ENCODE results near the gene ROBO2.

ROBO2 gene

DNA sequence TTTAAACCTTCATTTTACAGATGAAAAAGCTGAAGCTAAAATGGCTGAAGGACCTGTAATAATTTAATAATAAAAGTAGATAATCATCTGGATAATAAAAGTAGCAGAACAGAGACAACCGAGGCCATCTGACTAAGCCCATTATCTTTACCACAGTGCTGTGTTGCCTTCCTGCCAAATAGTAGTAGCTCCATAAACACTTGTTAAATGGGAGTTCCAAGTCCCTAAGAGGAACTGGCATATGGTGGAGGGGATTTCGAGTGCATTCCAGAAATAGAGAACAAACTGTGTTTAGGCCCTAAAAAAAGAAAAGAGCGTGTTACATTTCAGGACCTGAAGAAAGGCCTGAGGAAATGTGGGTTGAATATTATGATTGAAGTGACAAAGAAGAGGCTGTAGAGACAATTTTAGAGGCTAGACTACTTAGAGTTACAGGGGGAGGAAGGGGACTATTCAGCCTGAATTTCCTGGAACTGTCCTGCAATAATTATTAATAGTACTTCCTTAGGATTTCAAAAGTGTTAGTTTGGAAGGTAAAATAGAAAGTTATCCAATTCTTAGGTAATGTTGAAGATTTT, 424.3 kb downstream of the ROBO2 start:
- H3K4me3 ChIP-seq (ENCODE audit: low read depth, low read length), result no peak overlapping the region
- no peak for DNase-seq (ENCODE audit: low read depth)
- TF ChIP-seq, protein P1, sequence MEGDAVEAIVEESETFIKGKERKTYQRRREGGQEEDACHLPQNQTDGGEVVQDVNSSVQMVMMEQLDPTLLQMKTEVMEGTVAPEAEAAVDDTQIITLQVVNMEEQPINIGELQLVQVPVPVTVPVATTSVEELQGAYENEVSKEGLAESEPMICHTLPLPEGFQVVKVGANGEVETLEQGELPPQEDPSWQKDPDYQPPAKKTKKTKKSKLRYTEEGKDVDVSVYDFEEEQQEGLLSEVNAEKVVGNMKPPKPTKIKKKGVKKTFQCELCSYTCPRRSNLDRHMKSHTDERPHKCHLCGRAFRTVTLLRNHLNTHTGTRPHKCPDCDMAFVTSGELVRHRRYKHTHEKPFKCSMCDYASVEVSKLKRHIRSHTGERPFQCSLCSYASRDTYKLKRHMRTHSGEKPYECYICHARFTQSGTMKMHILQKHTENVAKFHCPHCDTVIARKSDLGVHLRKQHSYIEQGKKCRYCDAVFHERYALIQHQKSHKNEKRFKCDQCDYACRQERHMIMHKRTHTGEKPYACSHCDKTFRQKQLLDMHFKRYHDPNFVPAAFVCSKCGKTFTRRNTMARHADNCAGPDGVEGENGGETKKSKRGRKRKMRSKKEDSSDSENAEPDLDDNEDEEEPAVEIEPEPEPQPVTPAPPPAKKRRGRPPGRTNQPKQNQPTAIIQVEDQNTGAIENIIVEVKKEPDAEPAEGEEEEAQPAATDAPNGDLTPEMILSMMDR (conservative IDR thresholded peaks at IDR 0.05; ENCODE audit: low read depth, low read length), result no peak

DNA sequence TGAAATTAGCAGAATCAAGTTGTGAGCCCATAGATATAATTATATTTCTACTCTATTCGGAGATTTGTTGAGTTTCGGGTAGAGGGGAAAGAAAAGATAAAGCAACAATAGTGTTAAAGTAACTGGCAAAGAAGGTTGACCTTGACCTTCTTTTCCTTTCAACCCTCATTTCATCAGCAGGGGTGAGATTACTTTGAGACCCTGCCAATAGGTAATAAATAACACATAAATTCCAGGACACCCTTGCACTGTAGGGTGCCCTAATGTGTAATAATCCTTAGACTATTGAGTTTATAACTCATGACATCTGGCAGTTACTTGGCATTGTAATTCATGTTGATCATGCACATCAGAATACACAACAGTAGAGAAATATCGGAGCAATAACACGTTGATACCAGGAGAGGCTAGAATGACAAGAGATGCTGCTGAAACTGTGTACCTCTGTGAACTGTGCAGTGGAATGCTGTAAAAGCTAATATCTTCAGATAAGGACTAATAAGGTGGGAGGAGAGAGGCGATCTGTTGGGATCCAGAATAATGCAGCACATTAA, 426.7 kb downstream of the ROBO2 start:
- TF ChIP-seq, protein P1 (conservative IDR thresholded peaks at IDR 0.05; ENCODE audit: low read depth, low read length), result no peak
- no peak for DNase-seq (ENCODE audit: low read depth)
- no peak overlapping the region for H3K4me3 ChIP-seq (ENCODE audit: low read depth, low read length)

DNA sequence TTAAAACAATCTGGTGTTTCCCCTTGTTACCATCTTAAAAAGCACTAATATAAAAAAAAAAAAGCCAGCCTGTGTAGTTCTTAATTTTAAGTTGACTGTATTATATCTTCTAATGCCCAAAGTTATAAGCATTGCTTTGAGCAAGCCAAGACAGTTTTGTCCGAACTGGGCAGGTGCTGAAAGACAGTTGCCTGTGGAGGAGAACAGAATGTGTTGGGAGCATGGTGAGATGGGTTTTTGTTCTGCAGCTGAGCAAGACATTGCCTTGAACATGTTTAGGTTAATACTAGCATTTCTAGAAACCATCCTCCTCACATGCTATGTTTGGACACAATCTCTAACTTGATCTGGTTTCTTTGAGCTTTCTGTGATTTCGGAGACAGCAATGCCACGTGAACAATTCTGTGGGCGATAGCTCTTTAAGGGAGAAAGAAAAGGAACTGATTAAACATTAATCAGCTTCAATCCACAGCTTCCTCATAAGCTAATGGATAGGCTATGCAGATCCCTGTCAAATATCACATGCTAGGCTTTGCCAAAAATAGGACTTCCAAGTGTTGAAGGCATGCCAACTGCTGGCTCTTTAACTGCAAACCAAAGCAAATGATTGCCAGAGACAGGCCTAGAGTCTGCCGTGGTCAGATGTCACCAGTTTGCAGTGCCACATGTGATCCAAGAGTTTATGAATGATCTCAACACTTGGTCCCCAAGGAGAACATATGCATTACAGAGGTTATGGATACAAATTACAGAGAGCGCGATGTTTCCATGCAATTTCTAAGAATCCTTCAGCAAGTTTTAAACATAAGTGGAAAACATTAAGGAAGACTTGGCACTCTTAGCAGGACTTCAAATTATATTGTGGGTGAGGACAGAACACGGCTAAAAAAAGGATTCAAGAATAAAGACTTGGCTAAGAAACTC, 428.1 kb downstream of the ROBO2 start:
- DNase-seq (ENCODE audit: low read depth), result no peak
- TF ChIP-seq, protein P1 (conservative IDR thresholded peaks at IDR 0.05; ENCODE audit: low read depth, low read length), result no peak
- H3K4me3 ChIP-seq (ENCODE audit: low read depth, low read length), result no peak overlapping the region

DNA sequence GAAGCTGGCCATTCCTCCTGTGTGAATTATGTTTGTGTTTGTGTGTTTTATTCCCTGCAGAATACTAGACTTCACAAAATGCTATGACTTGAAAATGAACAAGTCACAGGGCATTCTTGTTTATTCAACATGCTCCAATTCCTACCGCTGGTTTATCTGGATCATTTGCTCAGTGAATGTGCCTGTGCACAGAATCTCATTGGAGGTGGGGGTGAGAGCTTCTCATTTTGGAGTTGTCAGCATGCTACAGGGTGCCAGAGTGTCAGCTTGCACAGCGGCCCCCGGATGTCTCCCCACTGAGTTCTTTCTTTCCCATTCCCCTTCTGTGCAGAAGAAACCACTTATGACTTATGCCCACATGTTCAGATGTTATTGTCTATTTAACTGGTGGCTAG, 428.7 kb downstream of the ROBO2 start:
- H3K4me3 ChIP-seq (ENCODE audit: low read depth, low read length), result no peak overlapping the region
- TF ChIP-seq, protein P1 (conservative IDR thresholded peaks at IDR 0.05; ENCODE audit: low read depth, low read length), result no peak
- DNase-seq (ENCODE audit: low read depth), result no peak

DNA sequence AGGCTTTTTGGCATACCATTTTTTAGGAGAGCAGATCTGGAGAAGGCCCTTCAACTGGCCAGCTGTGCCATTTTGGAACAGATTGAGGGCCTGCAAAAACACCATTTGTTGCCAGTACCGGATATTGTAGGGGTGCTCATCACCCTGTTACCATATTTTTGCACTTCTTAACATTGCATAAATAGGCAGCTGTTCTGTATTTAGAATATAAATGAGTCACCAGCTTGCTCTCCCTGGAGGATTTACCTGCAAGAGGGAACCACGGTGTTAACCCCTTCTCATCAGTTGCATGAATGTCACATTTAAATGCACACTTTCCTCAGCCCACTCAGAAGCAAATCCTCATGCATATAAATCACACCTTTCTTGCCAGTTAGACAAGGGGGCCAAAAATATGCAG, 435.6 kb downstream of the ROBO2 start:
- DNase-seq (ENCODE audit: low read depth), result no peak
- no peak overlapping the region for H3K4me3 ChIP-seq (ENCODE audit: low read depth, low read length)
- TF ChIP-seq, protein P1 (conservative IDR thresholded peaks at IDR 0.05; ENCODE audit: low read depth, low read length), result no peak

DNA sequence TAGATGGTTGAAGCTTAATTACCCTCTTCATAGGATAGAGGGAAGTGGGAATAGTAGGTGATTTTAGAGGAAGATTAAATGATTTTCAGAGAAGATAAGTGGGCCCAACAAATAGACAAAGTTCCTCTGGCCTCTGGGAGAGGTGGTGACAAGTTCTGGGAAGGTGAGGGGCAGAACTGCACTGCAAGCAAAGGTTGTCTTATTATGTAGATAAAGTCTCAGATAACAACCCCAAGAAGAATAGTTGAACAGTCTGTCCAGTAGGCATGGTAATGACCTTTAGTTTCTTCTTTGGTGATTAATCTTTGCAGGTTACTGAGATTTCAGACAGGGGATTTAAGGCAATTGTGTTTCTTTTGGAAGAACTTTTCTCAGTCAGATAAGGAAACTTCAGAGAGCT, 439.1 kb downstream of the ROBO2 start:
- no peak overlapping the region for H3K4me3 ChIP-seq (ENCODE audit: low read depth, low read length)
- no peak for DNase-seq (ENCODE audit: low read depth)
- TF ChIP-seq, protein P1 (conservative IDR thresholded peaks at IDR 0.05; ENCODE audit: low read depth, low read length), result no peak

Data from choroid plexus epithelial cell (primary cell).